HepG2 (cell line): Measurements from ENCODE around the gene CBL. TPM values are rescaled to one million over a fixed set of nuclear protein-coding genes. Genes with fewer than 3 reads are reported as not detected.

ENCODE experiments used
- ATAC-seq: fragments of 200-7000 bp; cut with Tn5 transposase; 3 replicates; pipeline ENCODE4 v1.9.1; 2020; ENCODE audit warnings: mild to moderate bottlenecking, moderate library complexity
- BruUV-seq: library from RNA; stranded (reverse); fragments of 400-500 nt; replicated peaks from 2 replicates; lab custom pipeline; 2021; lab: Mats Ljungman, UMichigan
- CTCF ChIA-PET: fragments of 300-600 bp; formaldehyde crosslinking; extraction: SDS; loops from one replicate; lab custom pipeline; 2021; ENCODE audit warnings: low total read pairs, inconsistent platforms, low intra/inter-chr PET ratio; lab: Yijun Ruan, JAX
- POLR2A ChIA-PET: fragments of 350-600 bp; sonication (Branson Sonifier 250); formaldehyde crosslinking; loops from one replicate; lab custom pipeline; 2020; ENCODE audit warnings: antibody characterized with exemption, inconsistent platforms; lab: Yijun Ruan, JAX
- DNase-seq: peaks from one replicate; pipeline ENCODE4 v3.0.0-alpha.2; 2015; ENCODE audit warnings: low spot score
- FAIRE-seq: peaks from 3 replicates; lab custom pipeline; 2011; peaks lifted over from hg19 to GRCh38; lab: Jason Lieb, UNC
- H2AFZ ChIP-seq: one replicate; pipeline ENCODE4 v1.6.1; 2011; ENCODE audit warnings: low read length, inconsistent platforms
- H3K27ac ChIP-seq: fragments of 300-600 bp; 3 replicates; pipeline ENCODE4 v1.8.0; 2011; ENCODE audit warnings: mixed run types, mild to moderate bottlenecking, mixed read lengths, low read length, inconsistent platforms; ENCODE audit not compliant: insufficient read depth; ENCODE audit errors: extremely low read length
- H3K27me3 ChIP-seq, 2 experiments: fragments of 200-600 bp in 1 of 2; 2 replicates in 1 of 2; 3 replicates in 1 of 2; pipeline versions ENCODE4 v1.6.0 to v1.8.0; 2011; ENCODE audit warnings: low read length in 2 of 2, mild to moderate bottlenecking in 2 of 2, moderate library complexity in 2 of 2, inconsistent platforms in 1 of 2; ENCODE audit not compliant: insufficient read depth in 2 of 2, control insufficient read depth in 1 of 2
- H3K36me3 ChIP-seq, 2 experiments: fragments of 200-600 bp in 1 of 2; replicated peaks in 1 of 2; 2 replicates in 1 of 2; 3 replicates in 1 of 2; pipeline versions ENCODE4 v1.5.1 to v1.8.0; 2011; ENCODE audit warnings: low read length in 2 of 2, inconsistent platforms in 1 of 2; ENCODE audit not compliant: insufficient read depth in 2 of 2, control insufficient read depth in 1 of 2
- H3K4me1 ChIP-seq: 2 replicates; pipeline ENCODE4 v1.5.1; 2012; ENCODE audit warnings: low read length, inconsistent platforms; ENCODE audit not compliant: insufficient read depth
- H3K4me2 ChIP-seq: 2 replicates; pipeline ENCODE4 v1.6.0; 2011; ENCODE audit warnings: low read depth, low read length, inconsistent platforms
- H3K4me3 ChIP-seq, 3 experiments: fragments of 200-600 bp in 1 of 3; sonication (generic), shearing (Covaris generic) in 1 of 3; replicated peaks in 1 of 3; 2 replicates each; pipeline ENCODE4 v1.5.1; 2011 to 2016; ENCODE audit warnings: low read length in 3 of 3, inconsistent platforms in 2 of 3, low read depth in 2 of 3, mild to moderate bottlenecking in 2 of 3, control low read depth in 1 of 3, mixed read lengths in 1 of 3; ENCODE audit not compliant: insufficient read depth in 1 of 3
- H3K79me2 ChIP-seq: one replicate; pipeline ENCODE4 v1.6.1; 2011; ENCODE audit warnings: low read length, inconsistent platforms; ENCODE audit not compliant: insufficient read depth
- H3K9ac ChIP-seq: 2 replicates; pipeline ENCODE4 v1.6.0; 2011; ENCODE audit warnings: mild to moderate bottlenecking, low read depth, low read length, inconsistent platforms; ENCODE audit not compliant: insufficient read depth
- H3K9me3 ChIP-seq: 2 replicates; pipeline ENCODE4 v1.5.1; 2012; ENCODE audit warnings: mild to moderate bottlenecking, low read length
- H4K20me1 ChIP-seq: 2 replicates; pipeline ENCODE4 v1.6.0; 2011; ENCODE audit warnings: inconsistent platforms, mild to moderate bottlenecking, low read length, moderate library complexity; ENCODE audit not compliant: insufficient read depth
- BCL6 ChIP-seq: IDR thresholded peaks from 2 replicates; pipeline ENCODE4 v1.6.1; 2016; ENCODE audit warnings: missing genetic modification reagents, missing compliant biosample characterization
- FOXA1 ChIP-seq, 2 experiments: fragments of 450-650 bp in 1 of 2; sonication (generic) in 1 of 2; formaldehyde crosslinking in 1 of 2; IDR thresholded peaks; 2 replicates each; pipeline versions ENCODE4 v1.4.0 to v1.6.1; 2016 to 2020; ENCODE audit warnings: missing genetic modification reagents in 1 of 2
- FOXA3 ChIP-seq: IDR thresholded peaks from 2 replicates; pipeline ENCODE4 v1.6.1; 2016; ENCODE audit warnings: missing genetic modification reagents, missing compliant biosample characterization
- HNF4A ChIP-seq: sonication (generic); formaldehyde crosslinking; IDR thresholded peaks from 2 replicates; pipeline ENCODE4 v1.4.0; 2020; ENCODE audit warnings: missing genetic modification reagents
- RARA ChIP-seq: IDR thresholded peaks from 2 replicates; pipeline ENCODE4 v1.6.1; 2016; ENCODE audit warnings: missing genetic modification reagents, missing compliant biosample characterization
- SIN3A ChIP-seq: IDR thresholded peaks from 2 replicates; pipeline ENCODE4 v1.6.1; 2011; ENCODE audit warnings: low read depth, mild to moderate bottlenecking, control low read depth, low read length, borderline replicate concordance
- TBX3 ChIP-seq: fragments of 450-650 bp; IDR thresholded peaks from 2 replicates; pipeline ENCODE4 v1.6.1; 2017; ENCODE audit warnings: antibody characterized with exemption, mild to moderate bottlenecking, inconsistent platforms, borderline replicate concordance
- ZNF225 ChIP-seq: sonication (generic); formaldehyde crosslinking; IDR thresholded peaks from 2 replicates; pipeline ENCODE4 v1.4.0; 2020; ENCODE audit warnings: mild to moderate bottlenecking, missing genetic modification reagents
- WGBS: methylation state at CpG from one replicate; pipeline ENCODE4 v1.1.6; 2017; ENCODE audit warnings: low lambda C conversion rate; 5-methylcytosine and 5-hydroxymethylcytosine counted together
- in situ Hi-C: cut with HindIII; loops from 2 replicates; pipeline ENCODE4 v1.10.0; 2017; ENCODE audit warnings: low pct_unique_long_range_greater_than_20kb; ENCODE audit not compliant: extremely low pct_ligation_motif_present
- intact Hi-C: fragments of 100-400 bp; cut with micrococcal nuclease; formaldehyde crosslinking; loops from one replicate; pipeline ENCODE4 v1.10.0; 2022; ENCODE audit not compliant: unreplicated experiment
- polyA plus RNA-seq, 8 experiments: library from polyadenylated mRNA; depleted of rRNA in 3 of 8; stranded (reverse) in 7 of 8; unstranded in 1 of 8; fragments of >200 nt; fragmentation: Illumina TruSeq in 4 of 8; extraction: Trizol in 4 of 8; gene quantifications; 2 replicates each; pipeline versions ENCODE4 v1.2.1 to v1.2.3, GENCODE V29; 2011 to 2016; ENCODE audit warnings: low read depth in 4 of 8, missing spikeins in 1 of 8, mixed read lengths in 1 of 8; ENCODE audit not compliant: insufficient read depth in 1 of 8
- total RNA-seq, 5 experiments: library from RNA; depleted of rRNA; stranded (reverse); fragments of >200 nt; fragmentation: Illumina TruSeq; extraction: Trizol; gene quantifications; 2 replicates each; pipeline ENCODE4 v1.2.3, GENCODE V29; 2016; ENCODE audit warnings: low read depth in 1 of 5

CBL gene
- total and polyA plus RNA-seq, 2 of the 13 experiments (the other 11 are each of a cell fraction or from before 2014, with no cell fraction given), result 6.6 to 7.4 TPM

- Histone ChIP-seq H3K4me3 (no peak overlapping the region), H3K4me1 (peaks cover 60% of the 10 kb centered on the region), H3K9ac (no peak overlapping the region; the same call in 1 of the 2 replicates), H3K36me3 (peaks cover 7 to 31% of the 10 kb centered on the region in 2 experiments; a peak in 4 of 5 replicates), H2AFZ (no peak overlapping the region), H3K4me2 (0 out of 2 replicates have a peak overlapping the region, but pooled peaks have one; percentile 15), H3K79me2 (no peaks in the 10 kb centered on the region), H3K27ac (no peak overlapping the region), H4K20me1 (no peaks in the 10 kb centered on the region), H3K9me3 (no peaks in the 10 kb centered on the region), H3K27me3 (0 out of 5 replicates have a peak, but pooled peaks cover 0 to under 1% of the 10 kb centered on the region in 2 experiments)
- ATAC-seq (no peak), FAIRE-seq (no peak), DNase-seq (no peak)
- TF ChIP-seq ZNF225 (CRISPR knock-in tag) (no peak), FOXA1 (IDR thresholded peaks at IDR 0.05) (no peak), FOXA1 (CRISPR knock-in tag; IDR thresholded peaks at IDR 0.05) (peak; percentile 27; the same call in 1 of the 2 replicates), TBX3 (no peak), SIN3A (no peak), RARA (CRISPR knock-in tag) (0 out of 2 replicates have a peak, but pooled peaks have one; percentile 30), BCL6 (CRISPR knock-in tag) (peak; percentile 21; the same call in 1 of the 2 replicates), HNF4A (CRISPR knock-in tag) (0 out of 2 replicates have a peak, but pooled peaks have one; percentile 16), FOXA3 (peak; percentile 43)
- POLR2A ChIA-PET, result interaction anchor here (0.9 to 4.2 kb wide), 2 partner anchors 13 to 26 kb away, joined by 3 to 16 read pairs; partner anchors contain the start of gene USP2
- in situ Hi-C loops, result no loop called here
- no TSS peak for BruUV-seq
- intact Hi-C loops, result no loop called here
- CTCF ChIA-PET, result no interaction called here
- 73% methylated on average over 9 of the region's 9 CpGs for WGBS
Observed at GRCh38 chr11:119355091-119355843, 149.1 kb downstream of the CBL start.
